Activated CD4-positive, alpha-beta T cell treated with anti-CD3 and anti-CD28 coated beads, Interleukin-2, amount 50 U/mL, for 16 hours (primary cell): Measurements from ENCODE around the gene ALDH18A1.

Experiments
- DNase-seq: peaks from one replicate; pipeline ENCODE4 v3.0.0-alpha.2; 2020

Gene ALDH18A1

DNA sequence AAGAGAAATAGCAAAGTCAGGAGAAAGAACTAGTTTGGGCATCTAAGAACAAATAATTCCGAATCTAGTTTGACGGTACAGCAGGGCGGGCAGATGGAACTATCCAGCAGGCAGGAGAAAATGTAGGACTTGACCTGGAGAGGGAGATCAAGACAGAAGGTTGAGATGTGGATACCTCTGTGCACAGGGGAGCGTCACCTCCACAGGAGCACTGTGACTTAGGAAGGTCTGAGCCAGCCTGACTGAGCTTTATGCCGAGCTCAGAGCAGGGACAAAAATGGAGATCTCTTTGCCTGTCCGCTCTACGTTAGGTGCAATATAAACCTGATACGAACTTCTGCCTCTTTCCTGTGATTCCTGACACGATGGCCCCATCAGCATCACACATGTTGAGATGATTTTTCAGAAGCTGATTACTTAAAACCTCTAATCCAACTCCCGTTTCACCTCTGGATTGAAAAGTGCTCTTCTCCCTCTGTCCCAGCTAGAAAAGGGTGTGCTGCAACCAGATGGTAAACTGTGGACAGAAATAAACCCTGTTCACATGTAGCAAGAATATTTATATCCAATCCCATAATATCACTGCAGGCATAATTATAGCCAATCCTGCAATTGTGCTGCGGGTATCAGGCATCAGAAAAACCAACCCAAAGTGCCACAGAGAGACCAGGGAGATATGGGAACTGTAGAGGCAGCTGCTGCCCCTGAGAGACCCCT, 81.7 kb downstream of the ALDH18A1 start:
- no peak for DNase-seq

- no peak for DNase-seq
Measured at GRCh38 chr10:95573964-95574604, 82.4 kb downstream of the ALDH18A1 start.

DNA sequence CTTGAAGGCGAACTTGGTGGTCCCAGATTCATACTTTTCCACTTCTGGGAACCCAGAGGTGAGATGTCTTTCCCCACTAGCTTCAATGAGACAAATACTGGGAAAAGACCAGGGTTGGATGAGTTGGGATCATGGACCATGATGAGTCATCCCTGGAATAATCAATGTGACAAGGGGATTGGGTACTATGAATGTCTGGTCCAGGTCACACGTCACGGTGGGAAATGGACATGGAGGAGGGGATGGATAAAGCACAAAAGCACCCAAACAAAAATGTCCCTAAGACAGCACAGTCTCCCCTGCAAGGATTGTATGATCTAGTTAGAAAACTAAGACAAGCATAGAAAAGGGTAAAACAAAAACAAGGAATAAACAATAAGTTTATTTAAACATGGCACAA, 83.0 kb downstream of the ALDH18A1 start:
- no peak for DNase-seq

DNA sequence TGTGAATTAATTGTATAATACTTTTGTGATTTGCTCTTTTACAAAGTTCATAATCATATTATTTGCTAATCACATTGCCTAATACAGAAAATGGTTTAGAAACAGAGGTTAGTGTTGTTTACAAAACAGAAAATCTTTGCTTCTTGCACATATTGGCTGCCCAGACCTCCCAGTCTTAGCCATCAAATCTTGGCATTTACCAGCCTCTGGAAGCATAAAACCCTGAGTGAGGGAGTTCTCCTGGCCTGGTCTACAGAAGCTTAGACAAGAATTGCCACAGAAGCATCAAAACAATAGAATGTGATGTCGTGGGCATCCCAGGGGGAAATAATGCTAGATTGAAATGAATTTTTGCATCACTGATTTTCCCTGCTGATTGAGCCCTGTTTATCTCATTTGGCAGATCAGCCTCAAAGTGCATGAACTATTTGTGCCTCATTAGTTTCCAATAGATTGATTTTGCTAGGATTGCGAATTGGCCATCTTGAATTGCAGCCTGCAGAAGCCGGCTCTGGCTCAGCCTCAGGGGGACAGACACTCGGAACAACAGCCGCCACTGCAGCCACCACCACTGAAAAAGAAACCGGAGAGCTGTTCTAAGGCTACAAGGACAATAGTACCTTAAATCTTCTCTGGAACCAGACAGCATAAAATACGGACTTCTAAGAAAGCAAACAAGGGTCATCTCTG, 84.2 kb downstream of the ALDH18A1 start:
- no peak for DNase-seq

DNA sequence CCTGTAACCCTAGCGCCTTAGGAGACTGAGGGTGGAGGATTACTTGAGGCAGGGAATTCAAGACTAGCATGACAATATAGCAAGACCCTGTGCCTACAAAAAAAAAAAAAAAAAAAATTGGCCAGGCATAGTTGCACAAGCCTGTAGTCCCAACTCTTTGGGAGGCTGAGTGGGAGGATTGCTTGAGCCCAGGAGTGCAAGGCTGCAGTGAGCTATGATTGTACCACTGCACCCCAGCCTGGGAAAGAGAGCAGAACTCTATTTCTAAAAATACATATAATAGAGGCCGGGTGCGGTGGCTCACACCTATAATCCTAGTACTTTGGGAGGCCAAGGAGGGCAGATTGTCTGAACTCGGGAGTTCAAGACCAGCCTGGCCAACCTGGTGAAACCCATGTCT, 85.1 kb downstream of the ALDH18A1 start:
- DNase-seq, result no peak

- DNase-seq, result no peak
Measured at GRCh38 chr10:95569368-95569767, 87.1 kb downstream of the ALDH18A1 start.

DNA sequence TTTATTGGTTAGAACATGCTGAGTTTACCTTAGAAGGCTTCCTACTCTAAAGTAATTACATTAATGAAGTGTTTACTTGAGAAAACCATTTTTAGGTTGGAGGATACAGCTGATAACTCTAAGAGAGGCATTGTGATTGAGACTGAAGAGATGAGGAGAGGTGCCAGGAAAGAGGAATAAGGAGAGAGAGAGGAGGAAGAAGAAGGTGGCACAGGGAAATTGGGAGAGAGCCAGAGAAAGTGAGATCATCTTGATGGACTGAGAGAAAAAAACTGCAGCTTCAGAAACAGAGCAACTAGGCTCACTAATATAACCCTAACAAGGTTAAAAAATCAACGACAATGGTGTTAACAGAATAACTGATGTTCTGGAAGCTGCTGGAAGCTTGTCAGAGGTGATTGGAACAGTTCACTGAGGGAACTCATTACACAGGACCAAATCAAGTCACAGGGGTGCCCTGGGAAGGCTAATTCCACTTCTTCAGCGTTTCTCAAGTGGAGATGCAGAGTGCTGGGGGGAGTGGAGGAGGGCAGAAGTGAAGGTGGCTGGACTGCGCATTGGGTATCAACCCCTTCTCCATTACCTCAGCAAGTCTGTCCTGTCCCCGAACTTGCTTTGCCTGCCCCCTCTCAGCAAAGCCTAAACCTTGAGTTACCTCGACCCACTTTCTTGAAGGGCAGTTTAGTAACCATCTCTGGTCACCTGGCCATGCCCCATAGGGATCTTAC, 88.4 kb downstream of the ALDH18A1 start:
- DNase-seq, result no peak

- no peak for DNase-seq
Measured at GRCh38 chr10:95566136-95566535, 90.4 kb downstream of the ALDH18A1 start.

GRCh38 chr10:95565336-95565735, 91.2 kb downstream of the ALDH18A1 start:
- no peak for DNase-seq

GRCh38 chr10:95564291-95564690, 92.2 kb downstream of the ALDH18A1 start:
- no peak for DNase-seq

- DNase-seq, result no peak
Measured at GRCh38 chr10:95562341-95562965, 94.1 kb downstream of the ALDH18A1 start.

GRCh38 chr10:95561864-95562177, 94.7 kb downstream of the ALDH18A1 start:
- DNase-seq, result no peak

- peak; percentile 92 for DNase-seq
Measured at GRCh38 chr10:95561177-95561863, 95.2 kb downstream of the ALDH18A1 start, which contains the start of gene SORBS1. Gene SORBS1, minus strand, starts transcription at chr10:95561371. Its CDS starts 120,236 bp downstream, at chr10:95441135.

- DNase-seq, result peak; percentile 33
Measured at GRCh38 chr10:95560278-95561176, 96.0 kb downstream of the ALDH18A1 start.

GRCh38 chr10:95559896-95560277, 96.6 kb downstream of the ALDH18A1 start:
- no peak for DNase-seq

DNA sequence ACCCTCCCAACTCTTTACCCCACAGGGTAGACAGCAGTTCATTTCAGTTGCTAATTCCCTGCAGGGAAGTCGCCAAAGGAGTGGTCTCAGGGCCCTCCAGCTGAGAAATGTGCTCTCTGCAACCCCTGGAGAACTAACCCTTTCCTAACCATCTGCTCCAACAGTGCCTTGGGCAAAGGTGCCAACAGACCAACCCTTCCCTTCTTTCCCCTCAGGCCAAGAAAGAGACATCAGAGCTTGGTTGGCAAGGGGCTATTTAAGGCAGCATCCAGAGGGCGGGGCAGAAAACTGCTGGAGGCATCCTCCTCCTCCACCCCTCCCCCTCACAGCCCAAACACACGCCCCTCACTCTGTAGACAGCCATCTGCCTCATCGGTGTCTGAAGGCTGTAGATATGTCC, 97.0 kb downstream of the ALDH18A1 start:
- no peak for DNase-seq

DNA sequence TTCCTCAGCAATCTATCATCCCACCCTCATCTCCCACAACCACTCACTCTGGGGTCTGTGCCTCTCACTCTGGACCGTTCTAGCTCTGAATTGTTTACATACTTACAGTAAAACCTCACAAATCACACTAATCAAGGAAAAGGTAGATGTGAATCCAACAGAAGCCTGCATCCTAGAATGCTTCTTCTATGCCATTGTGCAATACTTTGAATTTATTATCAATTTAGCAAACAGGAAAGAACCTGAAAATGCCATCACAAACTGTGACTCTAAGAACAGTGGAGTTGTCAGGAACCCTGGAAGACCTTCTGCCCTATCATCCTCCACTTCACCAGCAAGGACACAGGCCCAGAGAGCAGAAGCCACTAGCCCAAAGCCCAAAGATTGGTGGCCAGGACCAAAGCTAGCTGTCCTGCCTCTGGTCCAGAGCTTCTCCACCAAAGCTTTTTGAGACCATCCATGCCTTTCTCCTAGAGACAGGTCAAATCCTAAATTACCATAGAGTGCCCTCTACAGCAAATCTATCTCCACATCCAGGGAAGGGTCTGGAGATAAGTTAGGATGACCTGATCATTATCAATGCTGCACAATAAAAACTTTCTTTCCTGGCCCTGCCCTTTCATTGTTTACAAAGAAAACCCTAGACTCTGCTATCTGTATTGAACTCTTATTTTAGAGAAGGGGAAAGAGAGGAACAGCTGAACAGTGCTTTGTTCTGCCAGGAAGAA, 97.8 kb downstream of the ALDH18A1 start:
- DNase-seq, result no peak

DNA sequence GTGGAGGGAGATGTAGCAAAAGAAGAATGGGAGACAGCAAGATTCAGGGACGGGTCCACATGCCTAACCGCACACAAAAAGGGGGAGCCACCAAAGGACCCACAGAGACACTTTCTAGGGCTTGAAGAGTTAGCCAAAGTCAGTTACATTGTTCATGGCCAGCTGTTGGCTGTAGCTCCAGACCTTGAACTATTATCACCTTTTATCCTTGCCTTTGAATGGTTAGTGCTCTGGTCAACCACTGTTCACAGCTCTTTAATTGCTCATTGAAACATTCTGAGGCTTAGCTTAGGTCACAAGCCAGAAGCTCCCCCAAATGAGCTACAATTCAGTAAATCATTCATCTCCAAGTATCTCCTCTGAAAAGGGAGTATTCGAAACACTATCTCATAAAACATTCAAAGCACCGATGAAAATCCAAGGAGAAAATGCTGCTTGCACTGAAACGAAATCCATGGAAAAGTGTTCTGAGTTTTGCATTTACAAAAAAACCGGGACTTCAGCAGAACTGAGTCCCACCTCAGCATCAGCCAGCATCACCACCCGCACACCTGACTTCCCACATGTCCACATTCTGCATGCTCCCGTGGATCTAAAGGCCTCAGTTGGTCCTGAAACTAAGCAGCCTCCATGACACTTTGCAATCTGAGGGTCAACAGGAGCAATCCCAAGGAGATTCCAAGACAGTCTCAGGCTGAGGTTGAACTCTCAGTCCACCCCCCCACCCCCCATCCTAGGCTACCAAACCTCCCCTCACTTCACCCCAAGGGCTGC, 99.3 kb downstream of the ALDH18A1 start:
- DNase-seq, result no peak
